Measurements from ENCODE around the gene RFTN2. TPM values are rescaled to one million over a fixed set of nuclear protein-coding genes. Genes with fewer than 3 reads are reported as not detected.
A peak's percentile ranks its signal among the peaks of the same experiment; 100 is the strongest.

The RFTN2 gene
- total and polyA plus RNA-seq, 2 of the 13 experiments (the other 11 are each of a cell fraction or from before 2014, with no cell fraction given), result not detected

- peak; percentile 96 for TF ChIP-seq ZNF451 (CRISPR knock-in tag; IDR thresholded peaks at IDR 0.05)
- 0 out of 2 replicates have a peak, but pooled peaks have one; percentile 42 for TF ChIP-seq THRA (CRISPR knock-in tag; IDR thresholded peaks at IDR 0.05; ENCODE audit: borderline replicate concordance)
- TF ChIP-seq POGZ (CRISPR knock-in tag; IDR thresholded peaks at IDR 0.05), result peak; percentile 78
- TF ChIP-seq FOXO4 (CRISPR knock-in tag; conservative IDR thresholded peaks at IDR 0.05), result 0 out of 2 replicates have a peak, but pooled peaks have one; percentile 2
- no peak for TF ChIP-seq SMYD3 (CRISPR knock-in tag; IDR thresholded peaks at IDR 0.05)
- no peak for TF ChIP-seq ZNF382 (CRISPR knock-in tag; IDR thresholded peaks at IDR 0.05; ENCODE audit: borderline replicate concordance)
- peak; percentile 80; the same call in 1 of the 2 replicates for TF ChIP-seq GMEB1 (CRISPR knock-in tag; IDR thresholded peaks at IDR 0.05; ENCODE audit: borderline replicate concordance)
- TF ChIP-seq ZNF543 (CRISPR knock-in tag; IDR thresholded peaks at IDR 0.05), result 0 out of 2 replicates have a peak, but pooled peaks have one; percentile 79
- no peak for TF ChIP-seq ZSCAN30 (CRISPR knock-in tag; IDR thresholded peaks at IDR 0.05)
- peak; percentile 81 for TF ChIP-seq TFDP1 (CRISPR knock-in tag; IDR thresholded peaks at IDR 0.05; ENCODE audit: borderline replicate concordance)
- TF ChIP-seq SMARCE1 (IDR thresholded peaks at IDR 0.05; ENCODE audit: borderline replicate concordance), result no peak
- peak; percentile 93 for TF ChIP-seq CBX1 (IDR thresholded peaks at IDR 0.05; ENCODE audit: low read depth)
- peak; percentile 90 for TF ChIP-seq RNF2 (conservative IDR thresholded peaks at IDR 0.05; ENCODE audit: low read depth)
- TF ChIP-seq ZNF839 (CRISPR knock-in tag; IDR thresholded peaks at IDR 0.05; ENCODE audit: borderline replicate concordance), result no peak; the same call in none of the 2 replicates
- no peak; the same call in 1 of the 2 replicates for TF ChIP-seq TOE1 (CRISPR knock-in tag; IDR thresholded peaks at IDR 0.05)
- TF ChIP-seq HOXD1 (CRISPR knock-in tag; IDR thresholded peaks at IDR 0.05), result peak; percentile 47; the same call in 1 of the 2 replicates
- peak; percentile 84; the same call in 1 of the 2 replicates for TF ChIP-seq HOXA3 (CRISPR knock-in tag; IDR thresholded peaks at IDR 0.05)
- TF ChIP-seq MYPOP (CRISPR knock-in tag; IDR thresholded peaks at IDR 0.05), result peak; percentile 66; the same call in 1 of the 2 replicates
- no peak for TF ChIP-seq ZNF878 (CRISPR knock-in tag; IDR thresholded peaks at IDR 0.05)
- TF ChIP-seq ZNF781 (CRISPR knock-in tag; IDR thresholded peaks at IDR 0.05; ENCODE audit: borderline replicate concordance, not compliant biosample characterization), result peak; percentile 31
Observed at GRCh38 chr2:197705121-197705911, 29.9 kb upstream of the RFTN2 start, which contains the start of gene MARS2 (continued).

All from HepG2 (cell line).